ENCODE measurements around the gene CAMKK1. TPM values are rescaled to one million over a fixed set of nuclear protein-coding genes. Genes with fewer than 3 reads are reported as not detected.
A peak's percentile ranks its signal among the peaks of the same experiment; 100 is the strongest.
"Not testable (repeated sequence)": the region's sequence is repeated elsewhere in the genome, so short reads cannot be mapped to it uniquely, and the experiment has no call there.

Gene CAMKK1
- total RNA-seq, 2 experiments from 2014 or later = 4.8 to 5.0 TPM

DNA sequence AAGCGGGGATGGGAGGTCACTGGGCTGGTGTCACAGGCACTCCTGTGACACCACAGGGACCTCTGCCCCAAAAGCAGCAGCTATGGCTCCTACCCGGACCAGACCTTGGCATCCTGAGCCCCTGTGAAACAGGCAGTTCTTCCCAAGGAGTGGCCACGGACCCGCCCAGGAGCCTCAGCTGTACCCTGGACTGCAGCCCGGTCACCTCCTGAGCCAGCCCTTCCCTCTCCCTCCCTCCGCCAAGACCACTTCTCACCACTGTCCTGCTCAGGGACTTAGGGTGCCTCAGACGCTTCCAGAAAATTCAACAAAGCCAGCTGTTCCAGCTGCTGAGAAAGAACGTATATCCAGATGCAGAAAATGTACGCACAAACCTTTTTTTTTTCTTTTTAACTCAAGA is 32.9 kb downstream of the CAMKK1 start:
- Mint-ChIP-seq H3K4me1 (no peaks in the 10 kb centered on the region), H3K4me3 (no peak overlapping the region), H3K27me3 (peaks cover 3% of the 10 kb centered on the region), H3K27ac (no peak overlapping the region), H3K9me3 (no peaks in the 10 kb centered on the region), H3K36me3 (no peaks in the 10 kb centered on the region)
- no peak for DNase-seq

GRCh38 chr17:3857261-3858105 is 35.4 kb downstream of the CAMKK1 start:
- H3K27me3 Mint-ChIP-seq = peaks cover 8% of the 10 kb centered on the region
- no peak overlapping the region for H3K27ac Mint-ChIP-seq
- H3K4me3 Mint-ChIP-seq = no peak overlapping the region
- H3K9me3 Mint-ChIP-seq = no peaks in the 10 kb centered on the region
- no peaks in the 10 kb centered on the region for H3K36me3 Mint-ChIP-seq
- DNase-seq = no peak
- no peaks in the 10 kb centered on the region for H3K4me1 Mint-ChIP-seq

- not testable (repeated sequence) for H3K9me3 Mint-ChIP-seq, H3K27me3 Mint-ChIP-seq, H3K4me1 Mint-ChIP-seq, H3K4me3 Mint-ChIP-seq, DNase-seq, H3K27ac Mint-ChIP-seq, H3K36me3 Mint-ChIP-seq
Measured at GRCh38 chr17:3854204-3854603, 38.6 kb downstream of the CAMKK1 start.

- no peak overlapping the region for H3K27ac Mint-ChIP-seq
- no peak for DNase-seq
- H3K36me3 Mint-ChIP-seq = no peaks in the 10 kb centered on the region
- peaks cover 9% of the 10 kb centered on the region for H3K27me3 Mint-ChIP-seq
- H3K4me3 Mint-ChIP-seq = no peak overlapping the region
- H3K4me1 Mint-ChIP-seq = no peaks in the 10 kb centered on the region
- no peaks in the 10 kb centered on the region for H3K9me3 Mint-ChIP-seq
Measured at GRCh38 chr17:3852561-3852960, 40.3 kb downstream of the CAMKK1 start.

DNA sequence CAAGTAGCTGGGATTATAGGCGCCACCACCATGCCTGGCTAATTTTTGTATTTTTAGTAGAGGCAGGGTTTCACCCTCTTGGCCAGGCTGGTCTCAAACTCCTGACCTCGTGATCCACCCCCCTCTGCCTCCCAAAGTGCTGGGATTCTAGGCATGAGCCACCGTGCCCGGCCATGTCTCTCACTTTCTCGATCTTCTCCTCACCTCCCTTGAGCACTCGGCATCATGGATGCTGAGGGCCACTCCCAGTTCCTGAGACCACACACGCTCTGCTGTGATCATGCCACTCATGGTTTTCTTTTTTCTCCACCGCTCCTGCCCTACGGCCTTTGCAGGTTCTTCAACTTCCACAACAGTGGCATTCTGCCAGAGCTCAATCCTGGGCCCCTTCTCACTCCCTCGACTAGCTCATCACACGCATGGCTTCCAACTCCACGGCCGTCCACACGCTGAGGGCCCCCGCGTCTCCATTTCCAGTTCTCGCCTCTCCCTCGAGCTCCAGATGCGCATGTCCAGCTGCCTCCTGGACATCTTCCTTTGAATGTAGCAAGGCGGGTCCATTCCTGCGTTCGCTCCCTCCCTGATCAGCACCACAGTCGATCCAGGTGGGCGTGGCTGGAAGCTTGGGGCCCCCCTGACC is 41.3 kb downstream of the CAMKK1 start:
- Mint-ChIP-seq H3K4me3 (no peak overlapping the region), H3K4me1 (peaks cover 4% of the 10 kb centered on the region), H3K27me3 (peaks cover 9% of the 10 kb centered on the region), H3K36me3 (no peaks in the 10 kb centered on the region), H3K27ac (no peak overlapping the region), H3K9me3 (no peaks in the 10 kb centered on the region)
- no peak for DNase-seq

GRCh38 chr17:3848229-3848835 is 44.5 kb downstream of the CAMKK1 start:
- Mint-ChIP-seq H3K36me3 (peaks cover 8% of the 10 kb centered on the region), H3K4me3 (no peak overlapping the region), H3K4me1 (peaks cover 25% of the 10 kb centered on the region), H3K27ac (no peak overlapping the region), H3K27me3 (peaks cover 6% of the 10 kb centered on the region), H3K9me3 (no peaks in the 10 kb centered on the region)
- no peak for DNase-seq

- Mint-ChIP-seq H3K4me3 (no peak overlapping the region), H3K27me3 (no peaks in the 10 kb centered on the region), H3K36me3 (peaks cover 8% of the 10 kb centered on the region), H3K4me1 (peaks cover 25% of the 10 kb centered on the region), H3K9me3 (no peaks in the 10 kb centered on the region), H3K27ac (no peak overlapping the region)
- no peak for DNase-seq
Measured at GRCh38 chr17:3847165-3847670, 45.6 kb downstream of the CAMKK1 start.

DNA sequence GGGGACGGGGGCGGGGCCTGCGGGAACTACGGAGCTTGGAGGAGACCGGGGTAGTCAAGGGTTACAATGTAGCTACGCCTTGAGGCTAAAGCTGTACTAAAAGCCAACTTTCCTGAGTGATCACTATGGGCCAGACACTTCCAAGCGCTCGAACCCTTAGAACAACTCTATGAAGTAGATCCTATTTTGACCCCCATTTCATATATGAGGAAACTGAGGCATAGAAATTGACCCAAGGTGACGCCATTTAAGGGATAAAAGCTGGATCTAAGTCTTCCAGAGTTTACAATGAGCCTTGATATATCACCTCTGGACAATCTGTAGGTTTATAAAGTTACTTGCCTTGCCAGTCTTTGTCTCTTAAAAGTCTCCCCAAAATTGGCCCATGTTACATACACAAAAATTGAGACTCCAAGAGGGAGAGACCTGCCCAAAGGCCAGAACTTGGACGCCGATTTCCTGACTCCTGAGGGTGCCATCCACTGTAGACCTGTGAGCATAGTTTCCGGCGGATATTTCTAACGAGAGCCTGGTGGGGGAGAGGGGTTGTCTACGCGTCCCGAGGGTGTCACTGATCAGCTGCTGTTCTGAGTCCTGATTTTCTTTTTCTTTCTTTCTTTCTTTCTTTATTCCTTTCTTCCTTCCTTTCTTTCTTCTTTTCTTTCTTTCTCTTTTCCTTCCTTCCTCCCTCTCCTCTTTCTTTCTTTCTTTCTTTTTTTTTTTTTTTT is 46.3 kb downstream of the CAMKK1 start:
- Mint-ChIP-seq H3K27ac (no peak overlapping the region), H3K4me1 (peaks cover 25% of the 10 kb centered on the region), H3K9me3 (no peaks in the 10 kb centered on the region), H3K4me3 (peak overlapping the region; percentile 98), H3K27me3 (no peaks in the 10 kb centered on the region), H3K36me3 (peaks cover 8% of the 10 kb centered on the region)
- DNase-seq = no peak

DNA sequence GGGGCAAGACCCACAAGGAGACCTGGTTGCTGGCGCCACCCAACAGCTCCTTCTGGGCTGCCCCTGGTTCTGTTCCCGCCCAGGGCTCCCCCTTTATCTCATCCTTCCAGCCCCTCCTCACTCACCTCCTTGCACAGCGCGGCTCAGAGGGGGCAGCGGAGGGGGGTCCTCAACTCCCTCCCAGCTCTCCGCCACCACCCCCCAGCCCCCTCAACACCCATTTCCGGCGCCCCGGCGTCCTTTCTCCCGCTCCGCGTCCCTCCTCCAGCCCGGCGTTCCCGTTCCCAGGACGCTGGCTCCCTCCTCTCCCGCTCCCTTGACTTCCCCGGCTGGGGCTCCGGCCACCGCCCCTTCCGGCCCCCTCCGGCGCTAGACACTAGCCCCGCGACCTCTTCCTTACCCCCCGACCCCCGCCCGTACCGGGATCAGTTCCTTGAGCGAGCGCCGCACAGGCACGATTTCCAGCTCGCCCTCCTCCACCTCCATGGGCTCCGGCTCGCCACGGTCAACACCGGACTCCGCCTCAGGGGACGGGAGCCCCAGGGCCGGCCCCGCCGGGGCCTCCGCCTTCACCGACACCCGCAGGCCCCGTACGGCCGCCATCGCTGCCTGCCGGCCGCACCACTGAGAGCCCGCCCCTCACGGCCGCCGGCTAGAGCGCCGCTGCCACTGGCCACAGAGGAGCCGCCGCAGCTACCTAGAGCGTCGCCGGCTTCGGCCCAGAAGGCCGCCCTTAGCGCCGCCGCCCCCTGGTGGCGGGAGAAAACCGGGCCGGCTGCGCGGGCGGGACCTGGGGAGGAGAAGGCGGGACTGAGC is 47.0 kb downstream of the CAMKK1 start, which contains the start of gene NCBP3:
NCBP3 (minus strand) TSS at position 626 of the 816 bp plus-strand sequence; CDS start at position 603, 23 bp downstream.
- no peaks in the 10 kb centered on the region for H3K9me3 Mint-ChIP-seq
- peaks cover 8% of the 10 kb centered on the region for H3K36me3 Mint-ChIP-seq
- no peaks in the 10 kb centered on the region for H3K27me3 Mint-ChIP-seq
- peak within 1 kb of the TSS; percentile 98 for H3K4me3 Mint-ChIP-seq
- DNase-seq = peak; percentile 95
- peak within 1 kb of the TSS; percentile 93 for H3K27ac Mint-ChIP-seq
- peaks cover 26% of the 10 kb centered on the region for H3K4me1 Mint-ChIP-seq

GRCh38 chr17:3845291-3845620 is 47.6 kb downstream of the CAMKK1 start:
- Mint-ChIP-seq H3K4me1 (peaks cover 31% of the 10 kb centered on the region), H3K4me3 (peak overlapping the region; percentile 98), H3K9me3 (no peaks in the 10 kb centered on the region), H3K27me3 (no peaks in the 10 kb centered on the region), H3K36me3 (peaks cover 8% of the 10 kb centered on the region), H3K27ac (peak overlapping the region; percentile 93)
- peak; percentile 63 for DNase-seq

DNA sequence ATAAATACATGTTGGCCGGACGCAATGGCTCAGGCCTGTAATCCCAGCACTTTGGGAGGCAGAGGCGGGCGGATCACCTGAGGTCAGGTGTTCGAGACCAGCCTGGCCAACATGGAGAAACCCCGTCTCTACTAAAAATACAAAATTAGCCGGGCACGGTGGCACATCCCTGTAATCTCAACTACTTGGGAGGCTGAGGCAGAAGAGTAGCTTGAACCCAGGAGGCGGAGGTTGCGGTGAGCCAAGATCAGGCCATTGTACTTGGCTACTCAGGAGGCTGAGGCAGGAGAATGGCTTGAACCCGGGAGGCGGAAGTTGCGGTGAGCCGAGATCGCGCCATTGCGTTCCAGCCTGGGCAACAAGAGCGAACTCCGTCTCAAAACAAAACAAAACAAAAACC is 48.3 kb downstream of the CAMKK1 start:
- Mint-ChIP-seq H3K36me3 (peaks cover 12% of the 10 kb centered on the region), H3K4me1 (peaks cover 33% of the 10 kb centered on the region), H3K4me3 (peak overlapping the region; percentile 98)
- not testable (repeated sequence) for H3K9me3 Mint-ChIP-seq, DNase-seq, H3K27me3 Mint-ChIP-seq, H3K27ac Mint-ChIP-seq

DNA sequence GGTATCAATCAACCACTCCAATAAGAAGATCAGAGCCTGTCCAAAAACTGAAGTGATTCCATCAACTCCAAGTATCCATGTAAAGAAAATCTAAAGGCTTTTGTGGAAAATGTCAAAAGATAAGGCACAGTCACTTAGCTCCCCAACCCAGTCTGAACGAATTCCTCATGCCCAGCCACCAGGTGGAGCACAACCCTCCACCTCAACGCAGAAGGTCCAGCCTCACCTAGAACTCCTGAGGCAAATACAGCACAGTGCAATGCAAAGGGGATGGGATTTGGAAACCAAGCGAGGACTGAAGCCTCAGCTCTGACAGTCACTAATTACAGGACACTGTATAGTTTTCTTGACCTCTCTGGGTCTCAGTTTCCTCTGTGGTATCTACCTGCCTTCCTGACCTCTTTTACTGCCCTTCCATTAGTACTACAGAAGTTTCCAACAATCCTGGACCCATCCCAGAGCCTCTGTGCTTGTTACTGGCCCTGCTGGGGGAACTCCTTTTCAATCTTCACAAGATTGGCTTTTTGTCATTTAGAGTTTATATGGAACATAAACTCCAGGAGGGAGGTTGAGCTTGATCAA is 48.8 kb downstream of the CAMKK1 start:
- H3K27ac Mint-ChIP-seq = peak overlapping the region; percentile 47
- DNase-seq = peak; percentile 39
- H3K4me3 Mint-ChIP-seq = peak overlapping the region; percentile 9
- H3K36me3 Mint-ChIP-seq = peaks cover 14% of the 10 kb centered on the region
- H3K4me1 Mint-ChIP-seq = peaks cover 33% of the 10 kb centered on the region
- no peaks in the 10 kb centered on the region for H3K9me3 Mint-ChIP-seq
- H3K27me3 Mint-ChIP-seq = no peaks in the 10 kb centered on the region

DNA sequence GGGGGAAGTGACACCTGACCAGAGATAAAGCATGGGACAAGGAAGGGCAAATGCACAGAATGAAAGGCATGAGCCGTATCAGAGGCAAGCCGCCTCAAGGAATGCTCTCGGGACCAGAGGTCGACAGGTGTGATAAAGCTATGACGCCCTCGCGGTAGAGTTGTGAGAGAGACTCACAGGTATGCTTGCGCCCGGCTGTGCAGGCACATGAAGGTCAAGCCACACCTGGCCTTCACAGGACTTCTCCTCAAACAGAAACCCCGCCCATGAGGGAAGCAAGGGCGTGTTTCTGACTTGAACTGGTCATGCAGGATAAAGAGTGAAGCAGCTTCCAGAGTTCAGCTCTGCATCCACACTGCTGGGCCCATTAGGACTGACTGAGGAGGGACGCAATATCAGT is 54.6 kb downstream of the CAMKK1 start:
- DNase-seq = no peak
- Mint-ChIP-seq H3K36me3 (peaks cover 7% of the 10 kb centered on the region), H3K27me3 (no peaks in the 10 kb centered on the region), H3K4me1 (peaks cover 10% of the 10 kb centered on the region), H3K27ac (no peak overlapping the region), H3K4me3 (no peak overlapping the region), H3K9me3 (no peaks in the 10 kb centered on the region)

DNA sequence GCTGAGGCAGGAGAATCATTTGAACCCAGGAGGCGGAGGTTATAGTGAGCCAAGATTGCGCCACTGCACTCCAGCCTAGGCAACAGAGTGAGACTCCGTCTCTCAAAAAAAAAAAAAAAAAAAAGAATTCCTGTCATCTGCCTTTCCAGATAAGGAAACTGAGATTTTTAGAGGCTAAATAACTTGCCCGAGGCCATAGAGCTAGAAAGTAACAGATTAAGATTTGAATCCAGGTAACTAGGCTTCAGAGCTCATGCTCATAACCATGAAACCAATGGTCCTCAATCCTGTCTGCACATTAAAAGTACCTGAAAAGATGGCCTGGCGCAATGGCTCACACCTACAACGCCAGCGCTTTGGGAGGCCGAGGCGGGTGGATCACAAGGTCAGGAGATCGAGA is 56.3 kb downstream of the CAMKK1 start:
- Mint-ChIP-seq H3K27me3 (no peaks in the 10 kb centered on the region), H3K4me1 (peaks cover 10% of the 10 kb centered on the region), H3K36me3 (peaks cover 7% of the 10 kb centered on the region), H3K4me3 (no peak overlapping the region), H3K27ac (no peak overlapping the region), H3K9me3 (no peaks in the 10 kb centered on the region)
- DNase-seq = no peak
